Hematopoietic multipotent progenitor cell treated with erythropoietin and hydrocortisone succinate and interleukin-3 and kit ligand, for 6 days (in vitro differentiated cells): ENCODE measurements around the gene MRPS34.

Experiments used
- DNase-seq: peaks from one replicate; pipeline ENCODE4 v3.0.0-alpha.2; 2015

MRPS34 gene

DNA sequence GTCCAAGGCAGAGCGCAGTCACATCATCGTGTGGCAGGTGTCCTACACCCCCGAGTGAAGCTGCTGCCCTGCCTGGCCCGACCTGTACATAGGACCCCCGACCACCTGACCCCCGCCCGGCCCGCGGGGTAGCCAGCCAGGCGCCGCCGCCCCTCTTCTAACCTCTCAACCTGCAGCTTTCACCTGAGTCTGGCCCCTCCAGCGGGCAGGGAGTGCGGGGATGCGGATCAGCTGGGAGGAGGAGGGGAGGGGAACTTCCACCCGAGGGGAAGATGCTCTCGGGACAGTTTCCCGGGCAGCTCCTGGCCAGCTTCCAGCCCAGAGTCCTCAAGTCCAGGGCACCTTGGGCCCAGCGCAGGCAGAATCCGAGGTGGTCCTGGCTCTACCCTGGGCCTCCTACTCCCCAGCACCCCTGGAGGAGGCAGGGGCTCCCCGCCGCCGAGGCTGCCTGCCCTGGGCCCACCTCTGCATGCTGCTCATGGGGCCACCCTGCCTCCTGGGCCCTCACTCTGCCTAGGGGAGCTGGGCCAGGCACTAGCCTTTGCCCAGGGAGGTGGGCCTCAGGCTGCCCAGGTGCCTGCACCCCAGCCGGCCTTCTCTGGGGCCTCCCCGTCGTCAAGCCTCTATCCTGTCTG is 4.0 kb downstream of the MRPS34 start:
- DNase-seq = no peak

DNA sequence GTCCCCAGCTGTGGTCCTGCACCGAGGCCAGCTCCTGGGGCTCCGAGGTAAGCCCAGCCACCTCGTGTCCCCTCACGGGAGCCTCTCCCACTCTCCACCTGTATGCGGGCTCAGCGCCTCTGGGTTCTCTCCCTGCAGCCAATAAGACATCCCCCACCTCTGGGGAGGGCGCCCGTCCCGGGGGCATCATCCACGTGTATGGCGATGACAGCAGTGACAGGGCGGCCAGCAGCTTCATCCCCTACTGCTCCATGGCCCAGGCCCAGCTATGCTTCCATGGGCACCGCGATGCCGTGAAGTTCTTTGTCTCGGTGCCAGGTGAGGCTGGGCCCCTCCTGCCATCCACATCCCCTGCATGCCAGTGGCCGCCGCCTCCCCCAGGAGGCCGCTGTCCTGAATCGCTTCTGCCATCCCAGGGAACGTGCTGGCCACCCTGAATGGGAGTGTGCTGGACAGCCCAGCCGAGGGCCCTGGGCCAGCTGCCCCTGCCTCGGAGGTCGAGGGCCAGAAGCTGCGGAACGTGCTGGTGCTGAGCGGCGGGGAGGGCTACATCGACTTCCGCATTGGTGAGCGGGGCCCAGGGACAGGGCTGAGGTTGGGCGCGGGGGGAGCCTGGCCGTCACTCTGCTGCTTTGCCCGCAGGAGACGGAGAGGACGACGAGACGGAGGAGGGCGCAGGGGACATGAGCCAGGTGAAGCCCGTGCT is 4.7 kb downstream of the MRPS34 start:
- DNase-seq = no peak

DNA sequence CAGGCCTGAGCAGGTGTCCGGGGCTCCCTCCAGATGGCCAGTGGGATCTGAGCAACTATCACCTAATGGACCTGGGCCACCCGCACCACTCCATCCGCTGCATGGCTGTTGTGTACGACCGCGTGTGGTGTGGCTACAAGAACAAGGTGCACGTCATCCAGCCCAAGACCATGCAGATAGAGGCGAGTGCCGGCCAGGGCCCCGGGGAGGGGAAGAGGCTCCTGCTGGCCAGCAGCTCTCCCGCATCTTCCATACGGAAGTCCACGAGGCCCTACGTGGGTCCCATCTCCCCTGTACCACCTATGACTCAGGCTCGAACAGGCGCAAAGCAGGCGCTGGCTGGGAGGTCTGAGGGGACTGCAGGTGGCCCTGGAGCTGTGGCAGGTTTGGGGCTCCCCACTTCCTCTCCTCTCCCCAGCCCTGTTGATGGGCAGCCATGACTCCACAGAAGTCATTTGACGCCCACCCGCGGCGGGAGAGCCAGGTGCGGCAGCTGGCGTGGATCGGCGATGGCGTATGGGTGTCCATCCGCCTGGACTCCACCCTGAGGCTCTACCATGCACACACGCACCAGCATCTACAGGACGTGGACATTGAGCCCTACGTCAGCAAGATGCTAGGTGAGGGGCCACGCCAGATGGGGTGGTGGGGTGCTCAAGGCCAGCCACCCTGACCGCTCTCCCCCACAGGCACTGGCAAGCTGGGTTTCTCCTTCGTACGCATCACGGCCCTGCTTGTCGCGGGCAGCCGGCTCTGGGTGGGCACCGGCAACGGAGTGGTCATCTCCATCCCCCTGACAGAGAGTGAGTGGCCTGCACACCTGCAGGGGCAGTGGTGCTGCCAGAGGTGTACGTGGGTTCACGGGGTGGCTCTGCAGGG is 5.6 kb downstream of the MRPS34 start:
- no peak for DNase-seq

DNA sequence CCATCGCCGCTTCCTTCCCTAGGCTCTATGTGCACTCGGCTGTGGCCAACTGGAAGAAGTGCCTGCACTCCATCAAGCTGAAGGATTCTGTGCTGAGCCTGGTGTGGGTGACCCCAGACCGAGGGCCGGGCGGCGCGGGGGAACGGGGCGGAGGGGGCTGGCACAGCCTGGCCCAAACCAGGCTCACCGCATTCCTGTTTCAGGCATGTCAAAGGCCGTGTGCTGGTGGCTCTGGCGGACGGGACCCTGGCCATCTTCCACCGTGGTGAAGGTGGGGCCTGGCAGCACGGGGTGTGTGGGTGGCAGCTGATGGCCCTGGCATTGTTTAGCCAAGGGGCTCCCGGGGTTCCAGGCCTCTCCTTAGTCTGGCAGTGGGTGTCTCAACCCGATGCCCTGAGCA is 6.2 kb downstream of the MRPS34 start:
- no peak for DNase-seq

DNA sequence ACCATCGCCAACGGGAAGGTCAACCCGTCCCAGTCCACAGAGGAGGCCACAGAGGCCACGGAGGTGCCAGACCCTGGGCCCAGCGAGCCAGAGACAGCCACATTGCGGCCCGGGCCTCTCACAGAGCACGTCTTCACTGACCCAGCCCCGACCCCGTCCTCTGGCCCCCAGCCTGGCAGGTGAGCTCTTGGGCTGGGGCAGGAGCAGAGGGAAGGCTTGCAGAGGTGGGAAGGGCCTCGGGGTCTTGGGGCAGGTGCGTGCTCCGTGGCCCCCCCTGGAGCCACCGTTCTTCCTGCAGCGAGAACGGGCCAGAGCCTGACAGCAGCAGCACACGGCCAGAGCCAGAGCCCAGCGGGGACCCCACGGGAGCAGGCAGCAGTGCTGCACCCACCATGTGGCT is 6.7 kb downstream of the MRPS34 start:
- no peak for DNase-seq

DNA sequence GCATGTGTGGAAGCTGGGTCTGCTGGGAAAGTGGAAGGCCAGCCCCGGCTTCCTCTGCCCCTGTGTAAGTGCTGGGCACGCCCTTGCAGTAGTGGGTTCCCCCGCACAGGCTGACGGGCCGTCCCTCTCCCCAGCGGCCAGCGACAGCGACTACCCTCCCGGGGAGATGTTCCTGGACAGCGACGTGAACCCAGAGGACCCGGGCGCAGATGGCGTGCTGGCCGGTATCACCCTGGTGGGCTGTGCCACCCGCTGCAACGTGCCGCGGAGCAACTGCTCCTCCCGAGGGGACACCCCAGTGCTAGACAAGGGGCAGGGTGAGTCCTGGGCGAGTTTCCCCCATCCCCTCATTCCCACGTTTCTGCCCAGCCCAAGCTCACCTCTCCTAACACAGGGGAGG is 7.1 kb downstream of the MRPS34 start:
- no peak for DNase-seq

DNA sequence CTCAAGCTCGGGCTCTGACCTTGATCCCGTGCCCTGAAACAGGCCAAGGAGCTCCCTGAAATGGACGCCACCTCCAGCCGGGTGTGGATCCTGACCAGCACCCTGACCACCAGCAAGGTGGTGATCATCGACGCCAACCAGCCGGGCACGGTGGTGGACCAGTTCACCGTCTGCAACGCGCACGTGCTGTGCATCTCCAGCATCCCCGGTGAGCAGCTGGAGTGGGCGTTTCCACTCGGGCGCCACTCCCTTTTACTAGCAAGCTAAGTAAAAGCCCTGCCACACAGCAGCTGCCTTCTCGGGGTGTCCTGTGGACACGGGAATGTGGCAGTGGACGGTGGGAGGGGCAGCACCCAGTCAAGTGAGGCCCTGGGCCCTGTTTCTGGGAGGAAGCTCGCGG is 8.0 kb downstream of the MRPS34 start:
- DNase-seq = no peak

DNA sequence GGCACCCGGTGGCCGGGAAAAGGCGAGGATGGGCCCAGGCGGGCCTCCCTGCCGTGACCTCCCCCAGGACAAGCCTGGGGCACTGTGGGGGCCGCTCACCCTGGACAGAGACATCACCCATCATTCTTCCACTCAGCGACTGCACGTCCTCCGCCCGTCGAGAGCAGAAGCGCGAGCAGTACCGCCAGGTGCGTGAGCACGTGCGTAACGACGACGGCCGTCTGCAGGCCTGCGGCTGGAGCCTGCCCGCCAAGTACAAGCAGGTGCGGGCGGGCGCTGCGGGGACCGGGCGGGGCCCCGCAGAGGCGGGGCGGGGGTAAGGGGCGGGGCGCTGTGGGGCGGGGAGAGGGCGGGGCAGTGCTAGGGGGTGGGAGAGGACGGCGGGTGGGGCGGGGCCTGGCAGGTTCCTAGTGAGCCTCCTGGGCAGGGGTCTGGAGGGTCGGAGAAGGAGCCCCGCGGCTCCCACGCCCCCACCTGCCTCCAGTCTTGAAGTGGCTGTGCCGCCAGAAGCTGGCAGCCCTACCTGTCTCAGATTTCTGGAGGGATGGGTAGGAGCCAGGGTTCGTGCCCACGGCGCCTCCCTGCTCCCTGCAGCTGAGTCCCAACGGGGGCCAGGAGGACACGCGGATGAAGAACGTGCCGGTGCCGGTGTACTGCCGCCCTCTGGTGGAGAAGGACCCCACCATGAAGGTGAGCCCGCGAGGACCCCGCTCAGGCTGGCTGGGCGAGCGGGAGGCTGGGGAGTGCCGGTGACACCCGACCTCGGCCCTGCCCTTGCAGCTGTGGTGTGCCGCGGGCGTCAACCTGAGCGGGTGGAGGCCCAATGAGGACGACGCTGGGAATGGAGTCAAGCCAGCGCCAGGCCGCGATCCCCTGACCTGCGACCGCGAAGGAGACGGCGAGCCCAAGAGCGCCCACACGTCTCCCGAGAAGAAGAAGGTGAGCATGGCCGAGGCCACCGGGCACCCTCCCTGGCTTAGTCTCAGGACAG is 9.1 kb downstream of the MRPS34 start:
- DNase-seq = no peak

DNA sequence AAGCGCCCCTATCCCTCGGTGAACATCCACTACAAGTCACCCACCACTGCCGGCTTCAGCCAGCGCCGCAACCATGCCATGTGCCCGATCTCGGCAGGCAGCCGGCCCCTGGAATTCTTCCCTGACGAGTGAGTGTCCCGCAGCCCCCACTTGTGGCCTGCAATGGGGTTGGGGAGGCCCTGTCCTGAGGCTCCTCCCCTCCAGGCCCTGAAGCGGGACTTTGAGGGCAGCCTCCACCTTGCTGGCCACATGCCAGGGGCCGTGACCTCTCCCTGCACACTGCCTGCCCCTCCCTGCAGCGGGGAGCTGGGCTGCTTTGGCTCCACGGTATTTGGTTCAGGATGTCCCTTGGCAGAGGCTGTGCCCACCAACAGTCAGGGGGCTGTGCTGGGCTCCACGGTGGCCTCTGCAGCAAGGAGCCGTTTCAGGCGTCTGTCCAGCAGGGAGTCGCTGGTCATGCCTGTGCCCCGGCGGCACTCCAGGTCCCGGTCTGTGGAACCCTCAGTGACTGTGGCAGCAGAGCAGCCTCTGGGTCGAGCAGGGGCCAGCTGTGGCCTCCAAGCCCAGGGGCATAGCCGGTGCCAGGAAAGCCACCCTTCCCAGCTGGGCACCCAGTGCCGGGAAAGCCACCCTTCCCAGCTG is 9.9 kb downstream of the MRPS34 start:
- DNase-seq = no peak

DNA sequence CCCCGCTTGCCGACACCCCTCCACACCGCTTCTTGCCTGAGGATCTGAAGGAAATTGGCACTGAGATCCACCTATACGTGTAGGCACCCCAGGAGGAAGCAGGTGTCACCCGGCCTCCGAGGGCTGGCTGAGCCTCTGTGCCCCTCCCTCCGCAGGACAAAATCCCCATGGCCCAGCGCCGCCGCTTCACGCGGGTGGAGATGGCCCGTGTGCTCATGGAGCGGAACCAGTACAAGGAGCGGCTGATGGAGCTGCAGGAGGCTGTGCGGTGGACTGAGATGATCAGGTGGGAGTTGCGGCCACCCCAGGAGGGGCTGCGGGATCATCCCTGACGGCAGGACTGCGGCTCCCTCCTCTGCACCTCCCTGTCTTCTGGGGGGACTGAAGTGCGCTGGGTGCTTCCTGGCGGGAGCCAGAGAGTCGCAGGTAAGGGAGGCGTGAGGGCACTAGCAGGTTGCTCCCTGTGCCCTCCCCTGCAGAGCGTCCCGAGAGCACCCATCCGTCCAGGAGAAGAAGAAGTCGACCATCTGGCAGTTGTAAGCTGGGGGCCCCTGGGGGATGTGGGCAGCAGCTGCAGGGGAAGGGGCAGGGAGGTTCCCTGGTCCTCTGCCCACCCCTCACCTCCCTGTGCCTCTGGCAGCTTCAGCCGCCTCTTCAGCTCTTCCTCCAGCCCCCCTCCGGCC is 10.6 kb downstream of the MRPS34 start:
- no peak for DNase-seq

DNA sequence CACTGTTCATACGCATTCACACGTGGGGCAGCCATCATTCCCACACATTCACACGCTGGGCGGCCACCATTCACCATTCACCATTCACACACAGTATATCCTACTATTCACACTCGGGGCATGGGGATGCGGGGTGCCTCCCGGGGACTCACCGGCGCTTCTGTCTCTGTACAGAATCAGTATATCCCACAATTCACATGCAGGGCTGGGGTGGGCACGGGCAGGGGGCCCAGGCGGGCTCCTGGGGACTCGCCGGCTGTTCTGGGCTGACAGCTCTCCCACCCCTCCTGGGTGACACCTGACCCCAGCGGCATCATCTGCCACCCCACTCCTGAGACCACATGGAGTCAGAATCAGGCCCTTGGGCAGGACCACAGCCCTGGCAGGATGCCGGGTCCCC is 11.2 kb downstream of the MRPS34 start:
- no peak for DNase-seq

DNA sequence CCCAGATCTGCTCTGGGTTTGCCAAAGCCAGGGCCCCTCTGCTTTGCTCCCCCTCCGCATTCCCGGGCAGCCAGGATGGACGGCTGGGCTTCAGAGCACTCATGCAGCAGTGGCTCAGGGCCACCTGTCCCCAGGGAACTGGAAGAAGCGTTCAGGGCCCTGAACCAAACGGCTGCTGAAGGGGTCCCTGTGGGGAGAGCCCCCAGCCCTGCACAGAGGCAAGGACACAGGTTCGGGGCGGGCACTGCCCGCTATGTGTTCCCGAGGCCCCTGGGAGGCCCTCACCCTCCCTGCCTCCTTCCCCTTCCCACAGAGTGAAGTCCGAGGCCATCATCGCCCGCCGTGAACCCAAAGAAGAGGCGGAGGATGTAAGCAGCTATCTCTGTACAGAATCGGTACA is 12.0 kb downstream of the MRPS34 start:
- DNase-seq = no peak

DNA sequence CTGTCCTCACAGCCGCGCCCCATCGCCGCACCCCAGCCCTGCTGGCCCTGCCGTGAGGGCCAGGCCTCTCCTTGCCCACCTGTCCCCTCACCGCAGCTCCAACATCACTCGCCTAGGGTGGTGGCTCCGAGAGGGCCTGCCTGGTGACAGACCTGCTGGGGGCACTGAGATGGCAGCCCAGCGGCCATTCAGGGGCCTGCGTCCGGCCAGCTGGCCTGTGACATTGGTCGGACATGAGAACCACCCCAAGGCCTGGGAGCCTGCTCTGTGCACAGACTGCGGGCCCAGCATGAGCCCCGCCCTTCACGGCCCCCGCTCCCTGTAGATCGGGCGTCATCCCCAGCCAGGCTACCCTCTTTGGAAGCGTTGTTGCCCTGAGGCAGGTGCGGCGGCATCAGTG is 13.4 kb downstream of the MRPS34 start:
- no peak for DNase-seq

DNA sequence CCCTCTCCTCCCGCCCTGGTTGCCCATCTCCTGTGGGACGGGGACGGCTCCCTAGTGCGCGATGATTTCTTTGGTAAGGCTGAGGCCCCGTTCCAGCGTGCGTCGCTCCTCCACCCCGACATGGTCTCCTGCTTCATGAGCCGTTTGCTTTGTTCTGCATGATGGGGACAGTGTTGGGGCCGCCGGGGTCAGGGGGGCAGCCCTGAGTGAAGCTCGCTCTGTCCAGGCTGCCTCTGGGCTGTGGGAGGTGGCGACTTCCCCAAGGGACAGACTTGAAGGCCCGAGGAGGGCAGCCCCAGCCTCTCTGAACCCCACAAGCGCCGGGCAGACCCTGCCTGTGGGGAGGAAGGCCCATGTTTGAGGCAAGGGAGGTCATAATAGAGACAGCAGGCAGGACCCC is 14.0 kb downstream of the MRPS34 start:
- no peak for DNase-seq

DNA sequence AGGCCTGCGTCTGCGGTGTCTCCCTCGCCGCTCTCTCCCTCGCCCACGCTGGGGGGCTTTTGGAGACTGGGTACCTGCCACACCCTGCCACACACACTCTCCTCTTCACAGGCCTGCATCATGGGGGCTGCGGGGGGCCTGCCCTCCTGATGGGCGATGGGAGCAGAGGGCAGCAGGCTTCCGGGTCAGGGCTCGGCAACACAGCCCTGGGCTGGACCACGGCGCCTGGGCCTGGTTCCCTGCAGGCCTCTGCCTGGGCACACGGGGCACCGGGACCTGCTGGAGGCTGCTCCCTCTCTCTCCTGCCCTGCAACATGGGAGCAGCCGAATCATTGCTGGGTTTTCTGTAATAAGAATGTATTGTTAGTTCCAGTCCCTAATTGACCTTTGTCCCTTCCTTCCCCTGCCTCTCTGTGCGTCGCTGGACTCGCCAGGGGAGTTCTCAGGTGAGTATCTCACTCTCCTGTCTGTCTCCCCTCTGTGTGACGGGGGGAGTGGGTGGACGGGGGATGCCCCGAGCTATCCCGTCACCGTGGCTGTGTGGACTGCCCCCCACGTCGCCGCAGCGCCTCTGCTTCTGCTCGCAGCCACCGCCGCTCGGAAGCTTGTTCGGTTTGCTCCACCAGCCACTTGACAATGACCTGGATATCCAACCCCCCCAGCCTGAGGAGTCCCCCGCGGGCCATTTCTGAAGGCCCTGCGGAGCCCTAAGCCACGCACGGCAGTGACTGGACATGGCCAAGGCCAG is 15.0 kb downstream of the MRPS34 start:
- DNase-seq = no peak

DNA sequence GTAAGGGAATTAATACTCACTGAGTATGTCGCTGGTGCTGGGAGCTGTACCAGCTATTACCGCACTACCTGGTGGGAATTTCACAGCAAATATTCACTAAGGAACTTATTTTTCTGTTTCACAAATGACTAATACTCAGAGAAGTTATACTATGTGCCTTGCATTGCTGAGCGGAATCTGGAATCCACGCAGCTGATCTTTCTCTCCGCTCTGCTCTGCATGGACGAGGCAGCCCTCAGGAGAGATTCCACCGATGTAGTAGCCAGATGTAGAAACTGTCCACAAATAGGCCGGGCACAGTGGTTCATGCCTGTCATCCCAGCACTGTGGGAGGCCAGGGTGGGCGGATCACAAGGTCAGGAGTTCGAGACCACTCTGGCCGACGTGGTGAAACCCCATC is 18.7 kb downstream of the MRPS34 start:
- DNase-seq = no peak

DNA sequence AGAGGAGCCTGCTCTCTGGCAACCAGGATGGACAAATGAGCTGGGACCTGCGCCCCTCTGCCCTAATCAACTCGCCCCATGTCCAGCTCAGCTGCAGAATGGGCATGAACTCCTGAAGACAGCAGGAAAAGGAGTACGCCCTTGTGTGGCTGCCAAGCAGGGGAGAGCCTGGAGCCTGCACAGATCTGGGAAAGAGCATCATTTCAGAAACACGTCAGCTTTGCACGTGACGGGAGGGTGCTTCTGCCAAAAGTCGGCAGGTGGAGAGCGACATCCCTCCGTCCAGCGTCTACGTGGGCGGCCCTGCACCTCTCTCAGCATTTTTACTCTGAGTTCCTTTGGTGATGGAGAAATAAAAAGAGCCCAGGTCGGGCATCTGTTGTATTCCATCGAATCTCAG is 20.1 kb downstream of the MRPS34 start:
- DNase-seq = no peak

DNA sequence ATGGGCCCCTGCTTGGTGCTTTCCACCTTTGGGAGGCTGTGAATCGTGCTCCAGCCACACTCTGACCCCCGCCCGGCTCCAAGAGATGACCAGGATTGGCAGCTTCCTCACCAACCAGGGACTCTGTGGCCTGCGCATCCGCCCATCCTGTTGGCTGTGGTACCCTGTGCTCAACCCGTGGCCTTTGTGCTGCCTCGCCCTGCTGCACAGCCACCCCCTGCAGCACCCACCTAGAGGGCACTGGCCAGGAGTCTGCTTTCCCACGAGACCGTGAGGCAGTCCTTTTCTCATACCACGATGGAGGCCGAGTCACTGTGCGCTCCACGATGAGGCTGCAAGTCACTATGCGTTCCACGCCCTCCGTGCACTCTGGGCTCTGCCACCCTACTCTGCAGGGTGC is 21.0 kb downstream of the MRPS34 start:
- DNase-seq = no peak

DNA sequence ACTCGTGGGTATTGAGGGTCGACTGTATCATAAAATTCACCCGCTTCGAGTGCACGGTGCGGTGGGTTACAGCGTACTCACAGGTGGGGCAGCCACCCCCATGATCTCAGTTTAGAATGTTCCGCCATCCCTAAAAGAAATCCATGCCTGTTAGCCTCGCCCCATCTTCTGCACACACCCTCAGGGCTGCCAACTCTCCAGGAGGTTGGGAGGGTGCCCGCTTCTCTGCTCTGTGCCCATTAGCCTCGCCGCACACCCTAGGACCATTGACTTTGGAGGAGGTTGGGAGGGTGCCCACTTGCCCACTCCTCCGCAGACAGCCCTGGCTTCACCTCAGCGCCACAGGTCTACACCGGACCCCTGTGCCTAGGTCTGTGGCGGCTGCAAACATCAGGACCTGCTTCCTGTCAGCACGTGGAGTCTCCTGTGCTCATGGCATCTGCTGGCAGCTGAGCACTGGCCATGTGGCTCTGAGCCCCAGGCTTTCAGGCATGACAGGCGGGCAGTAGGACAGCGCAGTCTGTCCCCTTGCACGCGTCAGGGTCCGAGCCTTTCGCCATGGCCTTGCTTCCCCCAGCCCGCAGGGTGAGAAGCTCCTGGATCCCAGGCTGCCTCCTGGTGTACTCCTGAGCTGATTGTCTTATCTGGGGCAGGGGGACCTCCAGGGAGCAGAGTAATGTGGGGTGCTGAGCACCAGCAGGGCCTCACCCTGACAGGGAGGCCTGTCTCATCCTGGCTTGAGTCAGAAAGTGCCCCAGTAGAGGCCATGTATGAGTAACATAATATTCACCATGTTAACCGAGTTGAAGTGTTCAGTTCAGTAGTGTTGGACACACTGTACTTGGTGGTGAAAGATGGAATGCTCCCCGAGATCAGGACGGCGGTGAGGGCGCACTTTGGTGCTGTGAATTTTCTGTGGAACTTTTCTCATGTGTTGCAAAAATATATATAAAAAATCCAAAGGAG is 23.5 kb downstream of the MRPS34 start:
- no peak for DNase-seq

DNA sequence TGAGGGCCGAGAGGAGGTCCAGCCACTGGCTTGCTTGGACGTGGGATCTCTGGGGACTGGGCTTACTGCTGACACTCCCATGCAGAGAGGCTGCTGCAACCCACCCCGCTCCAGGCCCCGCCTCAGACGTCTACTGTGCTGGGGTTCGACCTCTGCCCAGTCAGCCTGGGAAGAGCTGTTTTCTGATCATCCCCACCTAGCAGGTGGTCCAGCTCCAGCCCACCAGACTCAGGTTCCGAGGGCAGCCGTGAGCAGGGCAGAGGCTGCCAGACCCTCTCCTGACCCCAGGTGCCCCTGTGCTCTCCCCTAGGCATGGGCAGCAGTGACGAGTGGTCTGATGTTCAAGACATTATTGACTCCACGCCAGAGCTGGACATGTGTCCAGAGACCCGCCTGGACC is 25.0 kb downstream of the MRPS34 start:
- DNase-seq = no peak
